ENCODE results near the gene COL23A1. TPM values are rescaled to one million over a fixed set of nuclear protein-coding genes. Genes with fewer than 3 reads are reported as not detected.

COL23A1 gene
- total and polyA plus RNA-seq, 4 donors, result 0.76 to 4.4 (median 1.3) TPM

DNA sequence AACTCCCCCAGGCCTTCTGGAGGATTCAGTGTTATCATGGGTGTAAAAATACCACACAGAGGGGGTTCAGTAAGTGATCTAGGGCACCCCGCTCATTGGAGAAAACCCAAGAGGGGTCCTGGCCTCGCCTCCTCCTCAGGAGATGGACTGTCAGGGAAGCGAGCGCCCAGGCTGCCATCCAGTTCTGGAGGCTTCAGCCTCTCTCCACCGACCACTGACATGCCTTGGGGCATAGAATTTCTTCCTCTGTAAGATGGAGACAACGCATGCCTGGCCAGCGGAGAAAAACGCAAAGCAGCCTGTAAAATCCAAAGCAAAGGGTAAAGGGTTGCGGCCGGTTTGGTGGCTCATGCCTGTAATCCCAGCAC lies 165.4 kb downstream of the COL23A1 start:
- WGBS, 2 donors, result 96 to 98% methylated on average over 10 of the region's 10 CpGs
- Histone ChIP-seq H3K9ac (ENCODE audit: insufficient read depth in 1 of 2, low read length in 2 of 2) (no peak overlapping the region), H3K4me3 (no peak overlapping the region), H3K4me1 (ENCODE audit: control insufficient read depth in 5 of 5, insufficient read depth in 5 of 5, low read length in 5 of 5) (peaks cover 0 to 30% (median 20%) of the 10 kb centered on the region in 5 donors), H3K27ac (ENCODE audit: low read depth in 1 of 2, low read length in 1 of 2) (no peak overlapping the region), H3K9me3 (ENCODE audit: control insufficient read depth in 4 of 4, insufficient read depth in 3 of 4, low read length in 3 of 4) (no peaks in the 10 kb centered on the region), H3K36me3 (ENCODE audit: control insufficient read depth in 4 of 4, insufficient read depth in 4 of 4, low read length in 4 of 4) (no peaks in the 10 kb centered on the region), H3K27me3 (ENCODE audit: control insufficient read depth in 3 of 3, insufficient read depth in 3 of 3, low read length in 2 of 3) (no peaks in the 10 kb centered on the region)
- TF ChIP-seq, protein P1, sequence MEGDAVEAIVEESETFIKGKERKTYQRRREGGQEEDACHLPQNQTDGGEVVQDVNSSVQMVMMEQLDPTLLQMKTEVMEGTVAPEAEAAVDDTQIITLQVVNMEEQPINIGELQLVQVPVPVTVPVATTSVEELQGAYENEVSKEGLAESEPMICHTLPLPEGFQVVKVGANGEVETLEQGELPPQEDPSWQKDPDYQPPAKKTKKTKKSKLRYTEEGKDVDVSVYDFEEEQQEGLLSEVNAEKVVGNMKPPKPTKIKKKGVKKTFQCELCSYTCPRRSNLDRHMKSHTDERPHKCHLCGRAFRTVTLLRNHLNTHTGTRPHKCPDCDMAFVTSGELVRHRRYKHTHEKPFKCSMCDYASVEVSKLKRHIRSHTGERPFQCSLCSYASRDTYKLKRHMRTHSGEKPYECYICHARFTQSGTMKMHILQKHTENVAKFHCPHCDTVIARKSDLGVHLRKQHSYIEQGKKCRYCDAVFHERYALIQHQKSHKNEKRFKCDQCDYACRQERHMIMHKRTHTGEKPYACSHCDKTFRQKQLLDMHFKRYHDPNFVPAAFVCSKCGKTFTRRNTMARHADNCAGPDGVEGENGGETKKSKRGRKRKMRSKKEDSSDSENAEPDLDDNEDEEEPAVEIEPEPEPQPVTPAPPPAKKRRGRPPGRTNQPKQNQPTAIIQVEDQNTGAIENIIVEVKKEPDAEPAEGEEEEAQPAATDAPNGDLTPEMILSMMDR (IDR thresholded peaks at IDR 0.05; ENCODE audit: control extremely low read depth, extremely low read depth), result no peak
- no peak for ATAC-seq (ENCODE audit: insufficient read depth, low FRiP score)
- DNase-seq, result no peak

DNA sequence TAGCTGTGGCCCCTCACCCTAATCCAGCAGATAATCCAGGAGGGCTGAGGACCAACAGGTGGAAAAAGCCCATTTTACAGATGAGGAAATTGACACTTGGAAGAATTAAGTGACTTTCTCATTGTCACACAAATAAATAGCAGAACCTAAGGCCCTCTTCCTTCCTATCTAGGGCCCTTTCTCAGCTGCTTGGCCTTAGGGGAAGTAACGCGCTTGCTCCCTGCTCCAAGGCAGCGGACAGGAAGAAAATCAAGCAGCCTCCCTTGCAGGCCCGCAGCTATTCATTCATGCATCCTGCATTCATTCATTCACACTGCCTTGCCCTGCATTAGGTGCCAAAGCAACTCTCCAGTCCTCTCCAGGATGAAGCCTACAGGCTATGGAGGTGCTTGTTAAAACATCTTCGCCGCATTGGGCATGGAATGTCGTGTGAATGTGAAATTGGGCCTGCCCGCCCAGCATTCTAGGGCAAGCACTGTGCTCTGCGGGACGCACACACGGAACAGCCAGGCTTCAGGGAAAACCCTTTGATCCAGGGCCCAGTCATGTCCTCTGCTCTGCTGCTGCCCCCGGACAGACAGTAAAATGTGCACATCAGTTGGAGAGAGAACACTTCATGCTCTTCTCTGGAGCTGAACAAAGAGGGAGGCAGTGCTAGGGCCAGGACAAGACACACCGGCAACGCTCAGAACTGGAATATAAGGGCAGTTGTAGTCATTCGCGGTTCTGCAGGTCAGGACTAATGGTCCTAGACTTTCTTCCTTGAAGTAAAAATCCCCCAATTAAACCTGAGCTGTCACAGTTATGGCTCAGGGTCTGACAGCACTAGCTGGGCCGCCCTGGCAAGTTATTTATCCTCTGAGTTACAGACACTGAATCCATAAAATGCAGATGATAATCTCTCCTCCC lies 166.0 kb downstream of the COL23A1 start:
- 84 to 90% methylated on average over 17 of the region's 17 CpGs for WGBS, 2 donors
- ATAC-seq (ENCODE audit: insufficient read depth, low FRiP score), result no peak

DNA sequence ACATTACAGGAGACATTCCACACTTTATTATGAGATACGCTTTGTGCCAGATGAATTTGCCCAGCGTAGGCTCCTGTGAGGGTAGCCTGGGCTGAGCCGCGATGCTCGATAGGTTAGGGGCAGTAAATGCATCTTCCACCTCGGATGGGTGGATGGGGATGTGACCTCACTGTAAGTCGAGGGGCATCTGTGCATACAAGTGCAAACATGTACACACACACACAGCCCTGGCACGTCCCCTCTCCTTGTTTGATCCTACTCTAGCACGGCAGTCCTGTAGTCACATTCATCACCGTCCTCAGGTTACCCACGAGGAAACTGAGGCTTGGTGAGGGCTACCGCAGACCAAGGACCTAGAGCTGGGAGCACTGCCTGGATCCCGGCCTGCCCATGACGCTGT lies 166.8 kb downstream of the COL23A1 start:
- no peaks in the 10 kb centered on the region for H3K9me3 ChIP-seq (ENCODE audit: control insufficient read depth in 4 of 4, insufficient read depth in 3 of 4, low read length in 3 of 4)
- peaks cover 0 to 16% (median 7%) of the 10 kb centered on the region in 5 donors for H3K4me1 ChIP-seq (ENCODE audit: control insufficient read depth in 5 of 5, insufficient read depth in 5 of 5, low read length in 5 of 5)
- TF ChIP-seq, protein P1 (IDR thresholded peaks at IDR 0.05; ENCODE audit: control extremely low read depth, extremely low read depth), result no peak
- 92 to 95% methylated on average over 14 of the region's 14 CpGs for WGBS, 2 donors
- no peak overlapping the region for H3K27ac ChIP-seq (ENCODE audit: low read depth in 1 of 2, low read length in 1 of 2)
- DNase-seq (peak in 1 of 3 donors; percentile 6), ATAC-seq (ENCODE audit: insufficient read depth, low FRiP score) (no peak)
- H3K36me3 ChIP-seq (ENCODE audit: control insufficient read depth in 4 of 4, insufficient read depth in 4 of 4, low read length in 4 of 4), result no peaks in the 10 kb centered on the region
- H3K4me3 ChIP-seq, result no peak overlapping the region
- no peak overlapping the region for H3K9ac ChIP-seq (ENCODE audit: insufficient read depth in 1 of 2, low read length in 2 of 2)
- H3K27me3 ChIP-seq (ENCODE audit: control insufficient read depth in 3 of 3, insufficient read depth in 3 of 3, low read length in 2 of 3), result no peaks in the 10 kb centered on the region

More for the DNA sequence above, 166.0 kb downstream of the COL23A1 start:
- TF ChIP-seq, protein P1 (IDR thresholded peaks at IDR 0.05; ENCODE audit: control extremely low read depth, extremely low read depth), result no peak
- no peak overlapping the region for H3K27ac ChIP-seq (ENCODE audit: low read depth in 1 of 2, low read length in 1 of 2)
- no peak for DNase-seq
- H3K9me3 ChIP-seq (ENCODE audit: control insufficient read depth in 4 of 4, insufficient read depth in 3 of 4, low read length in 3 of 4), result no peaks in the 10 kb centered on the region
- H3K27me3 ChIP-seq (ENCODE audit: control insufficient read depth in 3 of 3, insufficient read depth in 3 of 3, low read length in 2 of 3), result no peaks in the 10 kb centered on the region
- H3K4me1 ChIP-seq (ENCODE audit: control insufficient read depth in 5 of 5, insufficient read depth in 5 of 5, low read length in 5 of 5), result peaks cover 0 to 24% (median 14%) of the 10 kb centered on the region in 5 donors
- H3K9ac ChIP-seq (ENCODE audit: insufficient read depth in 1 of 2, low read length in 2 of 2), result no peak overlapping the region
- no peak overlapping the region for H3K4me3 ChIP-seq
- no peaks in the 10 kb centered on the region for H3K36me3 ChIP-seq (ENCODE audit: control insufficient read depth in 4 of 4, insufficient read depth in 4 of 4, low read length in 4 of 4)
